ENCODE measurements around the gene ZNF618.

DNA sequence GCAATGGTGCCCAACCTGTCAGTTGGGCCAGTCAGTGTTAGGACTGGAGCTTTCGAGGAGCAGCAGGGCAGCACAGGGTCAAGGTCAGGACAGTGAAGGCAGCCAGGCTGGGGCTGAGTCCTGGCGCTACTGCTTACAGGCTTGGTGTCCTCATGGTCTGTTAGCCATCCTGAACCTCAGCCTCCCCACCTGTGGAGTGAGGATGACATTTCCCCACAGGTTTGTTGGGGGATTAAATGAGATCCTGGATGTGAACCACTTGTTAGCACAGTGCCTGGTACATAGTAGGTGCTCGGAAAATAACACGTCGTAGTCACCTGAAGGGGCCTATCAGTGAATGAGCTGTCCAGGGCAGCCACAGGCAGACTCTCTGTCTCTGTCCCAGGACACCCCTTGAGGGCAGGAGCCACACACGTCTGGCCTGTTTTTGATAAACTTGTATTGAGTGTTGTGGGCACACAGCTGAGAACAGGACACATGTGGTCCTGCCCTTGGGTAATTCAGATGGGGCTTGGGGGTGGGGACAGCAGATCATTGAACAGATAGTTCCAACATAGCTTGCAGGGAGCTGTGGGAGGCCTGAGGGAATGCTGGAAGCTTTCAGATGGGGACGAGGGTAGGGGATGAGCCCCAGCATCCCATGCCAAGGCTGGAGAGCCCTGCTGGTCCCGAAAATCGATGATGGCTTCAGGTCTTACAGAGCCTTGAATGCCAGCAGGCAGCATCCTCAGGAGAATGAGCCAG, 132.7 kb downstream of the ZNF618 start:
- TF ChIP-seq EZH2 (IDR thresholded peaks at IDR 0.05; ENCODE audit: insufficient read depth, poor library complexity, severe bottlenecking) = no peak
- no peak for TF ChIP-seq EZH2phosphoT487 (IDR thresholded peaks at IDR 0.05; ENCODE audit: insufficient read depth, low read depth)
